KMS-11 (cell line): ENCODE data around the gene DIAPH3.

Experiments used
- H2AFZ ChIP-seq: fragments of 200-600 bp; sonication (generic); 2 replicates; pipeline ENCODE4 v1.6.1; 2016; ENCODE audit warnings: antibody characterized with exemption, mixed run types, low read depth
- H3K27ac ChIP-seq: fragments of 200-600 bp; sonication (generic); 2 replicates; pipeline ENCODE4 v1.6.1; 2016; ENCODE audit warnings: mild to moderate bottlenecking, mixed run types
- H3K27me3 ChIP-seq: fragments of 200-600 bp; sonication (generic); 2 replicates; pipeline ENCODE4 v1.6.1; 2017; ENCODE audit warnings: mild to moderate bottlenecking, low read depth, mixed run types, moderate library complexity; ENCODE audit not compliant: insufficient read depth
- H3K36me3 ChIP-seq: fragments of 200-600 bp; sonication (generic); 2 replicates; pipeline ENCODE4 v1.6.1; 2017; ENCODE audit warnings: mild to moderate bottlenecking, mixed run types; ENCODE audit not compliant: insufficient read depth
- H3K4me1 ChIP-seq: fragments of 200-600 bp; sonication (generic); 2 replicates; pipeline ENCODE4 v1.6.1; 2016; ENCODE audit warnings: mild to moderate bottlenecking, low read depth, mixed run types; ENCODE audit not compliant: poor library complexity, severe bottlenecking
- H3K4me2 ChIP-seq: fragments of 200-600 bp; sonication (generic); 2 replicates; pipeline ENCODE4 v1.7.0; 2016; ENCODE audit warnings: mild to moderate bottlenecking, mixed run types
- H3K4me3 ChIP-seq: fragments of 200-600 bp; sonication (generic); IDR thresholded peaks from 2 replicates; pipeline ENCODE4 v1.6.1; 2017; ENCODE audit warnings: low read depth, low read length, mixed read lengths; ENCODE audit not compliant: insufficient read depth
- H3K79me2 ChIP-seq: fragments of 200-600 bp; sonication (generic); 2 replicates; pipeline ENCODE4 v1.6.1; 2016; ENCODE audit warnings: low read depth, mixed run types; ENCODE audit not compliant: insufficient read depth
- H3K9ac ChIP-seq: fragments of 200-600 bp; sonication (generic); 2 replicates; pipeline ENCODE4 v1.6.1; 2016; ENCODE audit warnings: mild to moderate bottlenecking, mixed run types
- H4K20me1 ChIP-seq: fragments of 200-600 bp; sonication (generic); 2 replicates; pipeline ENCODE4 v1.6.1; 2016; ENCODE audit warnings: mild to moderate bottlenecking, mixed run types; ENCODE audit not compliant: insufficient read depth
- CTCF ChIP-seq: fragments of 200-600 bp; sonication (generic); conservative IDR thresholded peaks from 2 replicates; pipeline ENCODE4 v1.6.1; 2017; ENCODE audit warnings: low read depth, mild to moderate bottlenecking, antibody characterized with exemption, low read length, moderate library complexity, mixed read lengths

DIAPH3 gene

DNA sequence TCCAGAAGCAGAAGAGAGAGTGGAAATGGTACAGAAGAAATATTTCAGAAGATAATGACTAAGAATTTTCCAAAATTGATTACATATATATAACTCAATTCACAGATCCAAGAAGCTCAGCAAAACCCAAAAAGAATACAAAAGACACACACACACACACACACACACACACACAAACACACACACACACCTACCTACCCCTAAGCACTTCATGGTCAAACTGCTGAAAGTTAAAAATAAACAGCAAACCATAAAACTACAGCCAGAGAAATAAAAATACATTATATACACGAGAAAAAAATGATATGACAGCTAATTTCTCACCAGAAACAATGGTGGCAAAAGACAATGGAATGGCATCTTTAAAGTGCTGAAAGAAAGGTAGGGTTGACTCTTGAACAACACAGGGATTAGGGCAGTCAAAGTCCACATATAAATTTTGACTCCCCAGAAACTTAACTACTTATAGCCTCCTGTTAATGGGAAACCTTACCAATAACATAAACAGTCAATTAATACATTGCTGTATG is 49.2 kb downstream of the DIAPH3 start:
- Histone ChIP-seq H3K36me3 (no peaks in the 10 kb centered on the region), H3K4me2 (no peak overlapping the region), H4K20me1 (no peaks in the 10 kb centered on the region), H3K79me2 (no peaks in the 10 kb centered on the region), H3K4me1 (no peaks in the 10 kb centered on the region), H3K27me3 (no peaks in the 10 kb centered on the region), H3K27ac (no peak overlapping the region), H3K4me3 (no peak overlapping the region), H3K9ac (no peak overlapping the region), H2AFZ (no peak overlapping the region)
- no peak for TF ChIP-seq CTCF

DNA sequence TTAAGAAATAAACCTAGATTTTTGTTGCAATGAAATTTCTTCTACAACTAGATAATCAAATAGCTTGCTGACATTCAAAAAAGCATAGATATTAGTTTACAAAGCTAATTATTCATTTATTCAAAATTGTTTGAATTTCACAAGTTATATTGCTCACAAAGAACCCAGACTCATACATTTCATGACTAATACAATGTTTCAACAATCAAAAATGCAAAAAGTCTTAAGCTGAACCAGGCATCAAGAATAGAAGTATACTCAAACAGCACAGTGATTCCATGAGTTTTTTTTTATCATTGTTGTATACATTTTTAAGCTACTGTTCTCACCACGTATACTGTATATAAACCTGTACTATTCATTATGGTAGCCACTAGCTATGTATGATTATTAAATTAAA is 51.0 kb downstream of the DIAPH3 start:
- Histone ChIP-seq H4K20me1 (no peaks in the 10 kb centered on the region), H3K9ac (no peak overlapping the region), H3K27me3 (no peaks in the 10 kb centered on the region), H3K4me3 (no peak overlapping the region), H3K27ac (no peak overlapping the region), H3K79me2 (no peaks in the 10 kb centered on the region), H3K4me2 (no peak overlapping the region), H3K36me3 (no peaks in the 10 kb centered on the region), H3K4me1 (no peaks in the 10 kb centered on the region), H2AFZ (no peak overlapping the region)
- no peak for TF ChIP-seq CTCF

DNA sequence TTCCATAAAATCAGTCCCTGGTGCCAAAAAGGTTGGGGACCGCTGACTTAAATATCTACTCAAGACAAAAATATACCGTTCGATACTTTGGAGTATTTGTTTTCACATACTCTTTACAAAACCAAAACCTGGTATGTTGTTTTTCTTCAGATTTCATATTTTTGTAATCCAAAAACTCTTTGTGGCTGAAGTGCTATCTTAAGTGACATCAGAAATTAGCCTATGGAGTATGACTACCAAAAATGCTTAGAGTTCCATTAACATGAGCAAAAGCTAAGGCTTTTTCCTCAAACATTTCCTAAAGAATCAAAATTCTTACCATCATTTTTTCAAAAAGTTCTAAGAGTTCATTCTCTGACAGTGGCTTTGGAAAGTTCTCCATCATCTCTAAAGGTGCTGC is 52.0 kb downstream of the DIAPH3 start:
- H3K4me2 ChIP-seq = no peak overlapping the region
- no peaks in the 10 kb centered on the region for H3K36me3 ChIP-seq
- H4K20me1 ChIP-seq = no peaks in the 10 kb centered on the region
- TF ChIP-seq CTCF = no peak
- H3K79me2 ChIP-seq = no peaks in the 10 kb centered on the region
- no peak overlapping the region for H2AFZ ChIP-seq
- H3K27me3 ChIP-seq = no peaks in the 10 kb centered on the region
- H3K27ac ChIP-seq = no peak overlapping the region
- H3K9ac ChIP-seq = no peak overlapping the region
- no peaks in the 10 kb centered on the region for H3K4me1 ChIP-seq
- H3K4me3 ChIP-seq = no peak overlapping the region

DNA sequence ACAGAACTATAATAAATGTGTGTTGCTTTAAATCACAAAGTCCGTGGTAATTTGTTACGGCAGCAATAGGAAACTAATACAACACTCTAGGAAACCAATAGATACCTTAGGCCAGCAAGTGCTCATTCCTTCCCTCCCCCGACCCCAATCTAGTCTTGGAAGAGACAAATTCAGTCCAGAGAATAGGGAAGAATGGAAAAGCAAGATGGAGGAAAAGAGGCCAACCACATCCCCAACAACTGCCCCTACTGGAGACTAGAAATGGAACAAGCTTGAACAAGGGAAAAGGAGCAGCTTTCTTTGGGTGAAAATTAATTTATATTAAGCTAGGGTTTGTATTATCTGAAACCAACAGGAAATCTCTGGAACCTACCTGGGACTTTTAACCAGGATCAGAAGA is 54.4 kb downstream of the DIAPH3 start:
- no peak for TF ChIP-seq CTCF
- Histone ChIP-seq H3K79me2 (no peaks in the 10 kb centered on the region), H3K4me3 (no peak overlapping the region), H2AFZ (no peak overlapping the region), H4K20me1 (no peaks in the 10 kb centered on the region), H3K9ac (no peak overlapping the region), H3K27ac (no peak overlapping the region), H3K27me3 (no peaks in the 10 kb centered on the region), H3K4me1 (no peaks in the 10 kb centered on the region), H3K4me2 (no peak overlapping the region), H3K36me3 (no peaks in the 10 kb centered on the region)
